Peyer's patch (tissue), 4 donors: ENCODE measurements around the gene DCHS1. TPM values are rescaled to one million over a fixed set of nuclear protein-coding genes. Genes with fewer than 3 reads are reported as not detected.

Experiments used
- DNase-seq, 3 donors: peaks; one replicate each; pipeline ENCODE4 v3.0.0-alpha.2; 2017 to 2019
- H3K27ac ChIP-seq, 4 donors: fragments of 200-600 bp; sonication (generic); one replicate each; pipeline ENCODE4 v1.5.1; 2016 to 2019
- H3K27me3 ChIP-seq, 2 donors: fragments of 200-600 bp; sonication (generic); one replicate each; pipeline ENCODE4 v1.5.1; 2019
- H3K36me3 ChIP-seq, 3 donors: fragments of 200-600 bp; sonication (generic); one replicate each; pipeline ENCODE4 v1.5.1; 2016 to 2019
- H3K4me1 ChIP-seq, 4 donors: fragments of 200-600 bp; sonication (generic); one replicate each; pipeline ENCODE4 v1.5.1; 2016 to 2019
- H3K4me3 ChIP-seq, 4 donors: fragments of 200-600 bp; sonication (generic); 1 replicate in 3 of 4; 2 replicates in 1 of 4; pipeline ENCODE4 v1.5.1; 2016 to 2019; ENCODE audit warnings: mild to moderate bottlenecking in 1 of 4
- H3K9me3 ChIP-seq, 4 donors: fragments of 200-600 bp; sonication (generic); one replicate each; pipeline ENCODE4 v1.5.1; 2016 to 2019; ENCODE audit warnings: mild to moderate bottlenecking in 1 of 4
- CTCF ChIP-seq, 6 experiments: fragments of 450-650 bp in 4 of 6; fragments of 200-600 bp in 2 of 6; sonication (generic) in 1 of 6; IDR thresholded peaks; one replicate each; pipeline ENCODE4 v1.5.1; 2017 to 2019; ENCODE audit warnings: antibody characterized with exemption in 6 of 6, mild to moderate bottlenecking in 3 of 6, moderate library complexity in 1 of 6
- POLR2A ChIP-seq, 2 donors: fragments of 450-650 bp; IDR thresholded peaks; one replicate each; pipeline ENCODE4 v1.5.1; 2017; ENCODE audit warnings: antibody characterized with exemption in 2 of 2, mild to moderate bottlenecking in 2 of 2, moderate library complexity in 2 of 2
- total RNA-seq, 4 donors: library from RNA; depleted of rRNA; stranded (reverse); fragments of >200 nt; gene quantifications; one replicate each; pipeline ENCODE4 v1.1.0, GENCODE V29; 2016

Gene DCHS1
- total RNA-seq, 4 donors from 2014 or later = 2.8 to 12.4 (median 9.7) TPM

DNA sequence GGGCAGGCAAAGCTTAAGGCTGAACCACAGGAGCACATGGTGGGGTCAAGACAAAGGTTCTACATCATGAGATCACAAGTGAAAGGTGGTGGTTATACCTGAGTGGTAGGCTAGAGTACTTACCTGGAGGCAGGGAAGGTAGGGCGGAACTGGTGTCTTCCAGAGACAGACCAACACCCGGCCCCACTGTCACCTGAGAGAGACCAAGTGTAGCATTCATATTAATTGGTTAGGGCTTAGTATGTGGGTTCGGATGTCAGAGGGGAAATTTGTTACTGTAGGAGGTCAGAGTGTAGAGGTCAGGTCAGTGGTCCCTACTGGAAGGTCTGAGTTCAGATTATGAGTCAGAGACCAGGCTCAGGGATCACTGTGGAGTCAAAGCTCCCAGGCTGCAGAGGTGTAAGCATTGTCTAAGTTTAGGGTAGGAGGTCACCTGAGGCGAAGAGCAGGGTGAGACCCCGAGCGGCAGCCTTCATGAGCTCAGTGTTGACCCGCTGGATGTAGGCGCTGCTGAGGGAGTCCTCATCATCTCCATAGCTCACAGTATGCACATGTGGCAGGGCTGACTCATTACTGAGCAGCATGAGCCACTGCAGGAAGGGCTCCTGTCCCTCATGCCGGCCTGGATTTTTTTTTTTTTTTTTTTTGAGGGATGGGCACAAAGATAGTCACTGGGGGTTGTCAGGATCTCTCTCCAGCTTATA lies 39.6 kb downstream of the DCHS1 start:
- TF ChIP-seq CTCF (IDR thresholded peaks at IDR 0.05) (no peak), POLR2A (IDR thresholded peaks at IDR 0.05) (no peak)
- H3K27me3 ChIP-seq = no peaks in the 10 kb centered on the region
- H3K9me3 ChIP-seq = no peaks in the 10 kb centered on the region
- peaks cover 0 to 33% (median 7%) of the 10 kb centered on the region in 4 donors for H3K4me1 ChIP-seq
- no peak overlapping the region for H3K27ac ChIP-seq
- H3K4me3 ChIP-seq = no peak overlapping the region
- no peak for DNase-seq
- peaks cover 0 to 22% (median 0%) of the 10 kb centered on the region in 3 donors for H3K36me3 ChIP-seq

DNA sequence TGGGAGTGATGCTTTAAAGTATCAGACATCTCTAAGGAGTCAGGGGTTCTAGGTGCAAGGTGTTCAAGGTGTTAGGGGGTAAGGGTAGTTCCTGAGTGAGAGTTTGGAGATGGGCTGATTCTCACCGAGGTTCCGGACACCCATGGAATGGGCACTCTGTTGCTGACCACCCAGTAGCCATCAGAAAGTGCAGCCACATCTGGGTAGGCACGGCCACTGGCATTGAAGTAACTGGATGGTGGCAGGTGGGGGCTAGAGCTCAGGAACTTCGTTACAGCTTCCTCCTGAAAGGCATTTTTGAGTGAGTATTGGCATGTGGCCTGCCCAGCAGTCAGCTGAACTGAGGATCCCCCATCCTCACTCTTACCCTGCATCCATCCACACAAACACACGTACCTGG lies 40.6 kb downstream of the DCHS1 start:
- H3K36me3 ChIP-seq = peaks cover 0 to 31% (median 0%) of the 10 kb centered on the region in 3 donors
- H3K27me3 ChIP-seq = no peaks in the 10 kb centered on the region
- peak in 1 of 3 donors; percentile 39 for DNase-seq
- no peak overlapping the region for H3K4me3 ChIP-seq
- peaks cover 0 to 42% (median 7%) of the 10 kb centered on the region in 4 donors for H3K4me1 ChIP-seq
- TF ChIP-seq CTCF (IDR thresholded peaks at IDR 0.05) = no peak
- no peak for TF ChIP-seq POLR2A (IDR thresholded peaks at IDR 0.05)
- H3K27ac ChIP-seq = peak overlapping the region in 1 of 4 donors; percentile 7
- H3K9me3 ChIP-seq = no peaks in the 10 kb centered on the region

GRCh38 chr11:6614446-6614845 lies 41.2 kb downstream of the DCHS1 start:
- H3K27me3 ChIP-seq = no peaks in the 10 kb centered on the region
- H3K4me3 ChIP-seq = no peak overlapping the region
- TF ChIP-seq POLR2A (IDR thresholded peaks at IDR 0.05) (no peak), CTCF (IDR thresholded peaks at IDR 0.05) (no peak)
- H3K36me3 ChIP-seq = peaks cover 0 to 37% (median 3%) of the 10 kb centered on the region in 3 donors
- H3K4me1 ChIP-seq = peaks cover 0 to 46% (median 6%) of the 10 kb centered on the region in 4 donors
- H3K9me3 ChIP-seq = no peaks in the 10 kb centered on the region
- no peak overlapping the region for H3K27ac ChIP-seq
- peak in 1 of 3 donors; percentile 35 for DNase-seq

- no peaks in the 10 kb centered on the region for H3K27me3 ChIP-seq
- H3K27ac ChIP-seq = peak overlapping the region; percentile 93 to 99 (median 94)
- peak overlapping the region in 1 of 4 donors; percentile 71 for H3K4me3 ChIP-seq
- peaks cover 0 to 47% (median 3%) of the 10 kb centered on the region in 3 donors for H3K36me3 ChIP-seq
- no peak for DNase-seq
- peaks cover 0 to 47% (median 6%) of the 10 kb centered on the region in 4 donors for H3K4me1 ChIP-seq
- H3K9me3 ChIP-seq = no peaks in the 10 kb centered on the region
- TF ChIP-seq CTCF (IDR thresholded peaks at IDR 0.05) = no peak
- TF ChIP-seq POLR2A (IDR thresholded peaks at IDR 0.05) = no peak
Measured at GRCh38 chr11:6613496-6613895, 42.1 kb downstream of the DCHS1 start.

GRCh38 chr11:6612213-6613041 lies 43.2 kb downstream of the DCHS1 start, which contains the start of gene TAF10:
Gene TAF10, minus strand, starts transcription at chr11:6612216. Its CDS starts 27 bp downstream, at chr11:6612189.
- Histone ChIP-seq H3K27me3 (no peaks in the 10 kb centered on the region), H3K4me3 (peak within 1 kb of the TSS; percentile 71 to 99 (median 86)), H3K36me3 (peaks cover 0 to 57% (median 3%) of the 10 kb centered on the region in 3 donors), H3K27ac (peak within 1 kb of the TSS; percentile 93 to 99 (median 94)), H3K4me1 (peaks cover 0 to 47% (median 4%) of the 10 kb centered on the region in 4 donors), H3K9me3 (no peaks in the 10 kb centered on the region)
- DNase-seq = peak; percentile 98 to 99 (median 98)
- peak; percentile 93 to 99 for TF ChIP-seq POLR2A (IDR thresholded peaks at IDR 0.05)
- peak; percentile 28 to 73 (median 48) for TF ChIP-seq CTCF (IDR thresholded peaks at IDR 0.05)
